K562 (cell line): ENCODE measurements around the gene CDKN1C. TPM values are rescaled to one million over a fixed set of nuclear protein-coding genes. Genes with fewer than 3 reads are reported as not detected.

ENCODE experiments used
- ADNP ChIP-seq: fragments of 200-800 bp; sonication (Bioruptor generic); IDR thresholded peaks from 2 replicates; pipeline ENCODE4 v1.6.1; 2016; ENCODE audit warnings: missing genetic modification characterization, missing compliant biosample characterization
- ARID3A ChIP-seq: IDR thresholded peaks from 2 replicates; pipeline ENCODE4 v1.6.1; 2012; ENCODE audit warnings: low read depth, low read length, improper control_type of control experiment, borderline replicate concordance
- BCOR ChIP-seq: fragments of 450-650 bp; IDR thresholded peaks from 2 replicates; pipeline ENCODE4 v1.6.1; 2016
- BHLHE40 ChIP-seq: IDR thresholded peaks from 2 replicates; pipeline ENCODE4 v1.6.1; 2011; ENCODE audit warnings: low read length, improper control_type of control experiment
- BRD9 ChIP-seq: fragments of 450-650 bp; IDR thresholded peaks from 2 replicates; pipeline ENCODE4 v1.6.1; 2018; ENCODE audit warnings: low read depth; ENCODE audit not compliant: partially characterized antibody
- DPF2 ChIP-seq: fragments of 450-650 bp; IDR thresholded peaks from 2 replicates; pipeline ENCODE4 v1.6.1; 2016
- GTF2A2 ChIP-seq: IDR thresholded peaks from 2 replicates; pipeline ENCODE4 v1.6.1; 2016; ENCODE audit warnings: mild to moderate bottlenecking, missing genetic modification characterization, missing compliant biosample characterization
- KAT7 ChIP-seq: sonication (generic); formaldehyde crosslinking; IDR thresholded peaks from 2 replicates; pipeline ENCODE4 v1.8.0; 2022; ENCODE audit warnings: missing genetic modification reagents, mild to moderate bottlenecking, borderline replicate concordance
- KDM1A ChIP-seq, 2 experiments: fragments of 450-650 bp; IDR thresholded peaks; 2 replicates each; pipeline ENCODE4 v1.6.1; 2016; ENCODE audit warnings: mild to moderate bottlenecking in 2 of 2
- LEF1 ChIP-seq: fragments of 450-650 bp; IDR thresholded peaks from 2 replicates; pipeline ENCODE4 v1.6.1; 2016; ENCODE audit warnings: mild to moderate bottlenecking
- MTA2 ChIP-seq: fragments of 450-650 bp; IDR thresholded peaks from 2 replicates; pipeline ENCODE4 v1.6.1; 2016; ENCODE audit warnings: low read depth
- SUPT5H ChIP-seq: fragments of 450-650 bp; IDR thresholded peaks from 2 replicates; pipeline ENCODE4 v1.6.1; 2016
- TEAD2 ChIP-seq: fragments of 450-650 bp; IDR thresholded peaks from 2 replicates; pipeline ENCODE4 v1.6.1; 2016; ENCODE audit warnings: missing genetic modification characterization, control low read depth, missing compliant biosample characterization
- ZBTB7A ChIP-seq: IDR thresholded peaks from 2 replicates; pipeline ENCODE4 v1.6.1; 2011; ENCODE audit warnings: low read depth, mild to moderate bottlenecking, low read length, moderate library complexity, borderline replicate concordance; ENCODE audit not compliant: control insufficient read depth
- ZKSCAN1 ChIP-seq: fragments of 150-350 bp; IDR thresholded peaks from 2 replicates; pipeline ENCODE4 v1.6.1; 2016; ENCODE audit warnings: low read depth, low read length
- ZNF197 ChIP-seq: fragments of 200-800 bp; sonication (Bioruptor generic); IDR thresholded peaks from 2 replicates; pipeline ENCODE4 v1.6.1; 2016; ENCODE audit warnings: low read depth, missing genetic modification characterization, missing compliant biosample characterization
- ZNF384 ChIP-seq: IDR thresholded peaks from 2 replicates; pipeline ENCODE4 v1.6.1; 2012; ENCODE audit warnings: low read depth, low read length, improper control_type of control experiment
- ZNF589 ChIP-seq: fragments of 200-800 bp; sonication (Bioruptor generic); IDR thresholded peaks from 2 replicates; pipeline ENCODE4 v1.6.1; 2016; ENCODE audit warnings: low read depth, missing genetic modification characterization, missing compliant biosample characterization
- polyA plus RNA-seq, 8 experiments: library from polyadenylated mRNA; depleted of rRNA in 4 of 8; stranded (reverse) in 5 of 8; unstranded in 3 of 8; fragments of >200 nt; fragmentation: Nextera tagmentation in 2 of 8; fragmentation: Illumina TruSeq in 1 of 8; extraction: Ambion mirVana in 2 of 8; extraction: Trizol in 1 of 8; gene quantifications; 2 replicates each; pipeline versions ENCODE4 v1.2.1 to v1.2.3, GENCODE V29; 2011 to 2014; ENCODE audit warnings: inconsistent platforms in 1 of 8, missing spikeins in 1 of 8
- total RNA-seq, 7 experiments: library from RNA; depleted of rRNA in 6 of 7; stranded (reverse); fragments of >200 nt in 6 of 7; fragmentation: Illumina TruSeq in 2 of 7; extraction: Trizol in 2 of 7; gene quantifications; 2 replicates each; pipeline versions ENCODE4 v1.2.1 to v1.2.3, GENCODE V29; 2011 to 2021; ENCODE audit warnings: low replicate concordance in 1 of 7
- TF ChIP-seq, protein P1 (sequence below), 2 experiments: fragments of 450-650 bp; IDR thresholded peaks; 2 replicates each; pipeline ENCODE4 v1.6.1; 2016
- TF ChIP-seq, protein P2 (sequence below): fragments of 450-650 bp; formaldehyde crosslinking; IDR thresholded peaks from 2 replicates; pipeline ENCODE4 v1.4.0; 2020; ENCODE audit warnings: mild to moderate bottlenecking, moderate library complexity
- TF ChIP-seq, protein P3 (sequence below): sonication (generic); formaldehyde crosslinking; IDR thresholded peaks from 2 replicates; pipeline ENCODE4 v1.8.0; 2022; ENCODE audit warnings: mild to moderate bottlenecking, missing genetic modification reagents

CDKN1C gene
- total and polyA plus RNA-seq, 9 of the 15 experiments (the other 6 are each of a cell fraction or from before 2014, with no cell fraction given) = 2.8 to 21.1 (median 9.3) TPM

DNA sequence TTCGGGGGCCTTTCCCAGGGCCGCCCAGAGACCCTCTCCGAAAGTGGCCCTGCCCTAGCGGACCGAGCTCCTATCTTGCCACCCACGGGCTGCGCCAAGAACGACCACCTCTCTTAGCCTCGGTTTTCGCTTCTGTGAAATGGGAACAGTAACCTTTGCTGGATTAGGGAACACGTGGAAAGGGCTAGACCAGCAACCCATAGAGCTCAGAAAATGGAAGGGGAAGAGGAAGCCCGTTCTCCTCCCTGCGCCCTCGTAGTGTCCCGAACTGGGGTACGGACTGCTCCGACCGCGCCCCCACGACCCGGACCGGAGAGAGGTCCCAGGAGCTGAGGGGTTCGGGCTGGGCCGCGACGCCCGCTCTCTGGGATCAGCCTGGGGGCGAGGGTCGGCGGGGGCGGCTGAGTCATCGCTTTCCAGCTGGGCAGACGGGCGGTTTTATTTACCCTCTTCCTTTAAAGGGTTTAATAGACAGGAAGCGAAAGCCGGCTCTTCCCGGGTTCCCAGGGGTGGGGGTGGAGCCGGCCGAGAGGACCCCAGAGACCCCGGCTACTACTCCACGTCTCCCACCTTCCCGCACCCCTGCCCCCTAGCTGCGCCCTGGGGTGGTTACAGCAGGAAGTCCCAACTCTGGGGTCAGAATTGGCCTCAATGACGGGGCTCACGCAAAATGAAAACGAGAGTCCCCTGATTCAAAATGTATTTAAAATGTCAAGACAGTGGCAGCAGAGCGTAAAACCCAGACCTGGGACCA is 44.6 kb upstream of the CDKN1C start (continued):
- TF ChIP-seq ADNP (tag) = peak; percentile 67; the same call in 1 of the 2 replicates
- TF ChIP-seq TEAD2 (tag) = no peak
- peak; percentile 89 to 94 for TF ChIP-seq KDM1A (IDR thresholded peaks at IDR 0.05)
- TF ChIP-seq BHLHE40 = no peak
- no peak for TF ChIP-seq ZNF384
- peak; percentile 98 for TF ChIP-seq BCOR
- TF ChIP-seq ZBTB7A = peak; percentile 100
- TF ChIP-seq LEF1 = 0 out of 2 replicates have a peak, but pooled peaks have one; percentile 40
- peak; percentile 31 for TF ChIP-seq BRD9
- TF ChIP-seq ARID3A = 0 out of 2 replicates have a peak, but pooled peaks have one; percentile 6
- TF ChIP-seq ZNF197 (CRISPR knock-in tag) = no peak
- peak; percentile 79 for TF ChIP-seq DPF2
- TF ChIP-seq SUPT5H = no peak
- TF ChIP-seq MTA2 = no peak
- TF ChIP-seq ZNF589 (CRISPR knock-in tag) = 0 out of 2 replicates have a peak, but pooled peaks have one; percentile 49
- no peak for TF ChIP-seq ZKSCAN1
- TF ChIP-seq, protein P1, sequence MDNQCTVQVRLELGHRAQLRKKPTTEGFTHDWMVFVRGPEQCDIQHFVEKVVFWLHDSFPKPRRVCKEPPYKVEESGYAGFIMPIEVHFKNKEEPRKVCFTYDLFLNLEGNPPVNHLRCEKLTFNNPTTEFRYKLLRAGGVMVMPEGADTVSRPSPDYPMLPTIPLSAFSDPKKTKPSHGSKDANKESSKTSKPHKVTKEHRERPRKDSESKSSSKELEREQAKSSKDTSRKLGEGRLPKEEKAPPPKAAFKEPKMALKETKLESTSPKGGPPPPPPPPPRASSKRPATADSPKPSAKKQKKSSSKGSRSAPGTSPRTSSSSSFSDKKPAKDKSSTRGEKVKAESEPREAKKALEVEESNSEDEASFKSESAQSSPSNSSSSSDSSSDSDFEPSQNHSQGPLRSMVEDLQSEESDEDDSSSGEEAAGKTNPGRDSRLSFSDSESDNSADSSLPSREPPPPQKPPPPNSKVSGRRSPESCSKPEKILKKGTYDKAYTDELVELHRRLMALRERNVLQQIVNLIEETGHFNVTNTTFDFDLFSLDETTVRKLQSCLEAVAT (IDR thresholded peaks at IDR 0.05) = 0 out of 4 replicates have a peak, but pooled peaks of 1 of the 2 experiments have one; percentile 26
- no peak for TF ChIP-seq GTF2A2 (tag)
- TF ChIP-seq, protein P2, sequence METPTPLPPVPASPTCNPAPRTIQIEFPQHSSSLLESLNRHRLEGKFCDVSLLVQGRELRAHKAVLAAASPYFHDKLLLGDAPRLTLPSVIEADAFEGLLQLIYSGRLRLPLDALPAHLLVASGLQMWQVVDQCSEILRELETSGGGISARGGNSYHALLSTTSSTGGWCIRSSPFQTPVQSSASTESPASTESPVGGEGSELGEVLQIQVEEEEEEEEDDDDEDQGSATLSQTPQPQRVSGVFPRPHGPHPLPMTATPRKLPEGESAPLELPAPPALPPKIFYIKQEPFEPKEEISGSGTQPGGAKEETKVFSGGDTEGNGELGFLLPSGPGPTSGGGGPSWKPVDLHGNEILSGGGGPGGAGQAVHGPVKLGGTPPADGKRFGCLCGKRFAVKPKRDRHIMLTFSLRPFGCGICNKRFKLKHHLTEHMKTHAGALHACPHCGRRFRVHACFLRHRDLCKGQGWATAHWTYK (CRISPR knock-in tag) = no peak
- TF ChIP-seq KAT7 (CRISPR knock-in tag) = 0 out of 2 replicates have a peak, but pooled peaks have one; percentile 9
- TF ChIP-seq, protein P3, sequence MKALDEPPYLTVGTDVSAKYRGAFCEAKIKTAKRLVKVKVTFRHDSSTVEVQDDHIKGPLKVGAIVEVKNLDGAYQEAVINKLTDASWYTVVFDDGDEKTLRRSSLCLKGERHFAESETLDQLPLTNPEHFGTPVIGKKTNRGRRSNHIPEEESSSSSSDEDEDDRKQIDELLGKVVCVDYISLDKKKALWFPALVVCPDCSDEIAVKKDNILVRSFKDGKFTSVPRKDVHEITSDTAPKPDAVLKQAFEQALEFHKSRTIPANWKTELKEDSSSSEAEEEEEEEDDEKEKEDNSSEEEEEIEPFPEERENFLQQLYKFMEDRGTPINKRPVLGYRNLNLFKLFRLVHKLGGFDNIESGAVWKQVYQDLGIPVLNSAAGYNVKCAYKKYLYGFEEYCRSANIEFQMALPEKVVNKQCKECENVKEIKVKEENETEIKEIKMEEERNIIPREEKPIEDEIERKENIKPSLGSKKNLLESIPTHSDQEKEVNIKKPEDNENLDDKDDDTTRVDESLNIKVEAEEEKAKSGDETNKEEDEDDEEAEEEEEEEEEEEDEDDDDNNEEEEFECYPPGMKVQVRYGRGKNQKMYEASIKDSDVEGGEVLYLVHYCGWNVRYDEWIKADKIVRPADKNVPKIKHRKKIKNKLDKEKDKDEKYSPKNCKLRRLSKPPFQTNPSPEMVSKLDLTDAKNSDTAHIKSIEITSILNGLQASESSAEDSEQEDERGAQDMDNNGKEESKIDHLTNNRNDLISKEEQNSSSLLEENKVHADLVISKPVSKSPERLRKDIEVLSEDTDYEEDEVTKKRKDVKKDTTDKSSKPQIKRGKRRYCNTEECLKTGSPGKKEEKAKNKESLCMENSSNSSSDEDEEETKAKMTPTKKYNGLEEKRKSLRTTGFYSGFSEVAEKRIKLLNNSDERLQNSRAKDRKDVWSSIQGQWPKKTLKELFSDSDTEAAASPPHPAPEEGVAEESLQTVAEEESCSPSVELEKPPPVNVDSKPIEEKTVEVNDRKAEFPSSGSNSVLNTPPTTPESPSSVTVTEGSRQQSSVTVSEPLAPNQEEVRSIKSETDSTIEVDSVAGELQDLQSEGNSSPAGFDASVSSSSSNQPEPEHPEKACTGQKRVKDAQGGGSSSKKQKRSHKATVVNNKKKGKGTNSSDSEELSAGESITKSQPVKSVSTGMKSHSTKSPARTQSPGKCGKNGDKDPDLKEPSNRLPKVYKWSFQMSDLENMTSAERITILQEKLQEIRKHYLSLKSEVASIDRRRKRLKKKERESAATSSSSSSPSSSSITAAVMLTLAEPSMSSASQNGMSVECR (CRISPR knock-in tag) = peak; percentile 83
